ENCODE measurements around the gene NID1.
"Not testable (repeated sequence)": the region's sequence is repeated elsewhere in the genome, so short reads cannot be mapped to it uniquely, and the experiment has no call there.

The NID1 gene

GRCh38 chr1:235932090-235932510, 132.8 kb downstream of the NID1 start:
- no peak overlapping the region for H3K4me3 ChIP-seq (ENCODE audit: low read depth, low read length)
- in situ Hi-C loops (cut with HindIII; ENCODE audit: low sequenced_read_pairs): no loop called here

GRCh38 chr1:235931171-235931738, 133.6 kb downstream of the NID1 start:
- in situ Hi-C loops (cut with HindIII; ENCODE audit: low sequenced_read_pairs): no loop called here
- no peak for DNase-seq (ENCODE audit: low read depth)
- H3K4me3 ChIP-seq (ENCODE audit: low read depth, low read length): no peak overlapping the region
- TF ChIP-seq, protein P1, sequence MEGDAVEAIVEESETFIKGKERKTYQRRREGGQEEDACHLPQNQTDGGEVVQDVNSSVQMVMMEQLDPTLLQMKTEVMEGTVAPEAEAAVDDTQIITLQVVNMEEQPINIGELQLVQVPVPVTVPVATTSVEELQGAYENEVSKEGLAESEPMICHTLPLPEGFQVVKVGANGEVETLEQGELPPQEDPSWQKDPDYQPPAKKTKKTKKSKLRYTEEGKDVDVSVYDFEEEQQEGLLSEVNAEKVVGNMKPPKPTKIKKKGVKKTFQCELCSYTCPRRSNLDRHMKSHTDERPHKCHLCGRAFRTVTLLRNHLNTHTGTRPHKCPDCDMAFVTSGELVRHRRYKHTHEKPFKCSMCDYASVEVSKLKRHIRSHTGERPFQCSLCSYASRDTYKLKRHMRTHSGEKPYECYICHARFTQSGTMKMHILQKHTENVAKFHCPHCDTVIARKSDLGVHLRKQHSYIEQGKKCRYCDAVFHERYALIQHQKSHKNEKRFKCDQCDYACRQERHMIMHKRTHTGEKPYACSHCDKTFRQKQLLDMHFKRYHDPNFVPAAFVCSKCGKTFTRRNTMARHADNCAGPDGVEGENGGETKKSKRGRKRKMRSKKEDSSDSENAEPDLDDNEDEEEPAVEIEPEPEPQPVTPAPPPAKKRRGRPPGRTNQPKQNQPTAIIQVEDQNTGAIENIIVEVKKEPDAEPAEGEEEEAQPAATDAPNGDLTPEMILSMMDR (IDR thresholded peaks at IDR 0.05; ENCODE audit: low read depth, low read length, missing control alignments): no peak

More at GRCh38 chr1:235932090-235932510, 132.8 kb downstream of the NID1 start:
- no peak for DNase-seq (ENCODE audit: low read depth)
- TF ChIP-seq, protein P1 (IDR thresholded peaks at IDR 0.05; ENCODE audit: low read depth, low read length, missing control alignments): no peak

GRCh38 chr1:235930543-235930942, 134.3 kb downstream of the NID1 start:
- no peak for DNase-seq (ENCODE audit: low read depth)
- H3K4me3 ChIP-seq (ENCODE audit: low read depth, low read length): no peak overlapping the region
- in situ Hi-C loops (cut with HindIII; ENCODE audit: low sequenced_read_pairs): no loop called here
- TF ChIP-seq, protein P1 (IDR thresholded peaks at IDR 0.05; ENCODE audit: low read depth, low read length, missing control alignments): no peak

DNA sequence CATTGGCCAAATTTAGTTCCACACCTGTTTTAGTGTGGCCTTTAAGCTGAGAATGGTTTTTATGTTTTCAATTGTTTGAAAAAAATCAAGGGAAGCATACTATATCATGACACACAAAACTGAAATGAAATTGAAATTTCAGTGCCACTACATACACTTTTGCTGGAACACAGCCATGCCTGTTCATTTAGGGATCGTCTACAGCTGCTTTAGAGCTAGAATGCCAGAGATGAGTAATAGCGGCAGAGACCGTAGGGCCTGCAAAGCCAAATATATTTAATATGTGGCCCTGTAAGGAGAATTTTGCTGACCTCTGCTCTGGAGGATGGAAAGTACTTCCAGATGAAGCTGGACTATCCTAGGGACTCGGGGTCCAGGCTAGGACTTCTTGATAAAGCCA, 135.7 kb downstream of the NID1 start:
- in situ Hi-C loops (cut with HindIII; ENCODE audit: low sequenced_read_pairs): no loop called here

GRCh38 chr1:235928197-235928596, 136.7 kb downstream of the NID1 start:
- no peak overlapping the region for H3K4me3 ChIP-seq (ENCODE audit: low read depth, low read length)
- DNase-seq (ENCODE audit: low read depth): no peak
- TF ChIP-seq, protein P1 (IDR thresholded peaks at IDR 0.05; ENCODE audit: low read depth, low read length, missing control alignments): no peak
- in situ Hi-C loops (cut with HindIII; ENCODE audit: low sequenced_read_pairs): no loop called here

More for the DNA sequence above, 135.7 kb downstream of the NID1 start:
- no peak for DNase-seq (ENCODE audit: low read depth)
- TF ChIP-seq, protein P1 (IDR thresholded peaks at IDR 0.05; ENCODE audit: low read depth, low read length, missing control alignments): no peak
- H3K4me3 ChIP-seq (ENCODE audit: low read depth, low read length): no peak overlapping the region

- in situ Hi-C loops (cut with HindIII; ENCODE audit: low sequenced_read_pairs); H3K4me3 ChIP-seq (ENCODE audit: low read depth, low read length); DNase-seq (ENCODE audit: low read depth): not testable (repeated sequence)
Observed at GRCh38 chr1:235927551-235927950, 137.3 kb downstream of the NID1 start.
